ENCODE results near the gene SLC25A24. TPM values are rescaled to one million over a fixed set of nuclear protein-coding genes. Genes with fewer than 3 reads are reported as not detected.

Gene SLC25A24
- total RNA-seq, 1 experiment from 2014 or later: 23.6 TPM

DNA sequence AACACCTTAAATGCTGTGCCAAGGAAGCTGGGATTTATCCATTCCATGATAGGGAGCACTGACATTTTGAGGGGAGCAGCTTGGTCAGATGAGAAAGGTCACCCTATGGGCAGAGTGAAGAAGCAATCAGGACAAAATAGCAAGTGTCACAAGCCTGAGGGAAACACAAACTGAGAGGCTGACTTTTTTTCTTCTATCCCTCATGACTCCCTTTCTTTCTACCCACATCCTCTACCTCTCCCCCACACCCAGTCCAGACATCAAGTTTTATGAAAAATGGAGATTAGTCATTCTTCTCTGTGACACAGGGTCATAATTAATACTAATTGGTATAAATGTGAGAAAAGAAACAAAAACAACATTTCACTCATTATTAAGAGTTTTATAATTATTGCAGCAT, 103.1 kb downstream of the SLC25A24 start (continued):
- TF ChIP-seq TCF7L2 (IDR thresholded peaks at IDR 0.05; ENCODE audit: borderline replicate concordance, extremely low read depth, insufficient read depth, insufficient read length): no peak

DNA sequence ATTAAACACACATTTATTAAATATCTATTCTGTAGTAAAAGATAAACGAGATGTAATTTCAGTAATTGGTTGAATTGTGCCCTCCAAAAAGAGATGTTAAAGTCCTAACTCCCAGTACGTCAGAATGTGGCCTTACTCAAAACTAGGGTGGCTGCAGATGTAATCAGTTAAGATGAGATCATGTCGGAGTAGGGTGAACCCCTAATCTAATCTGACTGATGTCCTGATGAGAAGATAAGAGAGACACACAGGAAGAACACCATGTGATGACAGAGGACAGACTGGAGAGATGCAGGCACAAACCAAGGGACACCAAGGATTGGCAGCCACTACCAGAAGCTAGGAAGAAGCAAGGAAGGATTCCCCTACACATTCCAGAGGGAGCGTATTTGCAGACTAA, 104.1 kb downstream of the SLC25A24 start:
- Histone ChIP-seq H4K20me1 (ENCODE audit: insufficient read depth) (no peaks in the 10 kb centered on the region; the same call in 1 of the 2 replicates), H3K9ac (ENCODE audit: low read length) (no peak overlapping the region), H3K4me3 (replicated peaks in 1 of 2; ENCODE audit: low read depth in 1 of 2, low read length in 2 of 2) (no peak overlapping the region), H3K27ac (ENCODE audit: low read depth, low read length) (no peak overlapping the region), H3K9me2 (ENCODE audit: insufficient read depth) (no peaks in the 10 kb centered on the region), H3K9me3 (ENCODE audit: control insufficient read depth in 1 of 2, insufficient read depth in 1 of 2, low read depth in 1 of 2, low read length in 2 of 2) (no peaks in the 10 kb centered on the region), H3K36me3 (ENCODE audit: control insufficient read depth in 1 of 2, insufficient read depth in 2 of 2, low read length in 2 of 2) (no peaks in the 10 kb centered on the region), H3K27me3 (ENCODE audit: insufficient read depth, low read length) (peaks cover 47% of the 10 kb centered on the region), H3K4me2 (ENCODE audit: low read length) (no peak overlapping the region), H3K4me1 (ENCODE audit: control insufficient read depth in 1 of 2, insufficient read depth in 2 of 2, low read length in 2 of 2) (no peaks in the 10 kb centered on the region), H2AFZ (ENCODE audit: low read depth, low read length, poor library complexity, severe bottlenecking) (no peak overlapping the region), H3K79me2 (ENCODE audit: insufficient read depth, low read length) (no peaks in the 10 kb centered on the region)
- TF ChIP-seq YY1 (IDR thresholded peaks at IDR 0.05; ENCODE audit: extremely low read depth, insufficient replicate concordance, low read depth, low read length) (no peak), EGR1 (IDR thresholded peaks at IDR 0.05; ENCODE audit: low read depth) (no peak), TCF7L2 (IDR thresholded peaks at IDR 0.05; ENCODE audit: borderline replicate concordance, extremely low read depth, insufficient read depth, insufficient read length) (no peak), CBX3 (IDR thresholded peaks at IDR 0.05; ENCODE audit: low read depth) (no peak), POLR2AphosphoS5 (IDR thresholded peaks at IDR 0.05; ENCODE audit: low read depth, low read length) (no peak), SIN3A (IDR thresholded peaks at IDR 0.05; ENCODE audit: low read depth) (no peak), POLR2A (IDR thresholded peaks at IDR 0.05; ENCODE audit: borderline replicate concordance, extremely low read depth, insufficient read depth, insufficient read length) (no peak), EZH2 (IDR thresholded peaks at IDR 0.05) (no peak), ZBTB33 (IDR thresholded peaks at IDR 0.05; ENCODE audit: extremely low read depth, insufficient replicate concordance, low read length) (no peak), ZNF274 (IDR thresholded peaks at IDR 0.05; ENCODE audit: low read depth, low read length) (no peak)
- DNase-seq (ENCODE audit: low read depth, low spot score) (no peak), ATAC-seq (no peak)
- no TSS peak for BruUV-seq (replicated peaks)
- ChIA-PET RAD21 (ENCODE audit: low non-redundant PET in 1 of 2, low total read pairs in 2 of 2, uncharacterized antibody in 2 of 2, unreplicated experiment in 2 of 2) (no interaction called here), CTCF (no interaction called here), POLR2A (no interaction called here)
- intact Hi-C loops (cut with micrococcal nuclease): no loop called here
